Activated naive CD8-positive, alpha-beta T cell (primary cell): ENCODE data around the gene G6PD.

Source experiments
- H3K27ac Mint-ChIP-seq: one replicate; pipeline ENCODE4 v1.8.0; 2021; ENCODE audit warnings: mixed read lengths
- H3K27me3 Mint-ChIP-seq: one replicate; pipeline ENCODE4 v1.8.0; 2021; ENCODE audit warnings: mixed read lengths
- H3K36me3 Mint-ChIP-seq: one replicate; pipeline ENCODE4 v1.8.0; 2021; ENCODE audit warnings: mixed read lengths
- H3K4me1 Mint-ChIP-seq: one replicate; pipeline ENCODE4 v1.8.0; 2021; ENCODE audit warnings: low read depth, mixed read lengths
- H3K4me3 Mint-ChIP-seq: one replicate; pipeline ENCODE4 v1.8.0; 2021; ENCODE audit warnings: mild to moderate bottlenecking, mixed read lengths
- H3K9me3 Mint-ChIP-seq: one replicate; pipeline ENCODE4 v1.8.0; 2021; ENCODE audit warnings: low read depth, mixed read lengths

The G6PD gene

DNA sequence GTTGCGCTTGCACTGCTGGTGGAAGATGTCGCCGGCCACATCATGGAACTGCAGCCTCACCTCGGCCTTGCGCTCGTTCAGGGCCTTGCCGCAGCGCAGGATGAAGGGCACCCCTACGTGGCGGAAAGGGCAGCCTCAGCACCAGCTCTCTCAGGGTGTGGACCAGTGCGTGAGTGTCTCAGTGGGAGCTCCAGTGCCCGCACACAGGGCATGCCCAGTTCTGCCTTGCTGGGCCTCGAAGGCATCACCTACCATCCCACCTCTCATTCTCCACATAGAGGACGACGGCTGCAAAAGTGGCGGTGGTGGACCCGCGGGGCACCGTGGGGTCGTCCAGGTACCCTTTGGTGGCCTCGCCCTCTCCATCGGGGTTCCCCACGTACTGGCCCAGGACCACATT lies 14.0 kb downstream of the G6PD start:
- no peaks in the 10 kb centered on the region for H3K36me3 Mint-ChIP-seq
- H3K27me3 Mint-ChIP-seq = no peaks in the 10 kb centered on the region
- no peak overlapping the region for H3K4me3 Mint-ChIP-seq
- H3K4me1 Mint-ChIP-seq = peaks cover 2% of the 10 kb centered on the region
- H3K27ac Mint-ChIP-seq = no peak overlapping the region
- H3K9me3 Mint-ChIP-seq = no peaks in the 10 kb centered on the region

DNA sequence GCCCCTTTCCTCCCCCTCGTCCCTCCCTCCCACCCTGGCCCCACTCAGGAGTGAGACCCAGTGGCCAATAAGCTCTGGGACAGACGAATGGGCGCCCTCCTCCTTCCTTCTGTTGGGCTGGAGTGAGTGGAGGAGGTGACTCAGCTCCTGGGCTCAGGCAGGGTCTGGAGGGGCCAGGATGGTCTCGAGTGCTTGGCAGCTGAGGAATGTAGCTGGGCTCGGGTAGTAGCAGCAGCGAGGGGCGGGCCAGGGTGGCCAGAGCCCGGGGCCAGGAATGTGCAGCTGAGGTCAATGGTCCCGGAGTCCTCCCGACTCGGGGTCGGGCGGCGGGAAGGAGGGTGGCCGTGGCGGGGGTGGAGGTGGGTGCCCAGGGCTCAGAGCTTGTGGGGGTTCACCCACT lies 15.0 kb downstream of the G6PD start:
- H3K36me3 Mint-ChIP-seq = no peaks in the 10 kb centered on the region
- H3K4me3 Mint-ChIP-seq = no peak overlapping the region

DNA sequence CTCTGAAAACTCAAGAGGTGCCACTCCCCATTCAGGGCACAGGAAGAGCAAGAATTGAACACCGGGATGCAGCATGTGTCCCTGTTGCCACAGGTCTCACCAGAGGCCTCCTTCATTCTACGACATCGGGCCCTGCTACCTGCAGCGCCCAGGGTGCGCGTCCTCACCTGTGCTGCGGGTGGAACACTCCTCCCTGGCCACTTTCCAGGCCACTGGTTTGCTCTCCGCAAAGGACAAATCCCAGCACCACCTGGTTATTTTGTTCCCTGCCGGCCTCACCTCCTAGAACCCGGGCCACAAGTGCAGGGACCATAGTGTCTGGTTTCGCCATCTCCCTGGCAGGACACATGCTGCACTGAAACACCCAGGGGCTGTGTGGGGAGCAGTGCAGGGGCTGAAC lies 16.4 kb downstream of the G6PD start:
- Mint-ChIP-seq H3K4me1 (peaks cover 17% of the 10 kb centered on the region), H3K4me3 (no peak overlapping the region), H3K9me3 (no peaks in the 10 kb centered on the region), H3K36me3 (no peaks in the 10 kb centered on the region), H3K27me3 (no peaks in the 10 kb centered on the region), H3K27ac (peak overlapping the region; percentile 6)

More for the DNA sequence above, 15.0 kb downstream of the G6PD start:
- Mint-ChIP-seq H3K27me3 (no peaks in the 10 kb centered on the region), H3K27ac (no peak overlapping the region), H3K4me1 (peaks cover 8% of the 10 kb centered on the region), H3K9me3 (no peaks in the 10 kb centered on the region)

DNA sequence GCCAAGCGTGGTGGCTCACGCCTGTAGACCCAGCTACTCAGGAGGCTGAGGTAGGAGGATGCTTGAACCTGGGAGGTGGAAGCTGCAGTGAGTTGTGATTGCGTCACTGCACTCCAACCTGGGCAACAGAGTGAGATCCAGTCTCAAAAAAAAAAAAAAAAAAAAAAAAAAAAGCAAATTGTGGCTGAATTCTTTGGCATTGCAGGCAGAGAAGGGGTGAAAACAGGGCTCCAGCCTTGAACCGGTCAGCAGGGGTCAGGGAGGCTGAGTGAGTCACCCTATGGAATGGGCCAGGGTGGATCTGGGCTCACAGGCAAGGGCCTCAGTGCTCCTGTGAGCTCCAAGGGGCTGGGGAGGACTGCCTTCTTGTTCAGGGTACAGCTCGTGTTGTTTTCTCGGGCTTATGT lies 17.4 kb downstream of the G6PD start:
- no peak overlapping the region for H3K27ac Mint-ChIP-seq
- no peak overlapping the region for H3K4me3 Mint-ChIP-seq
- peaks cover 15% of the 10 kb centered on the region for H3K4me1 Mint-ChIP-seq
- H3K9me3 Mint-ChIP-seq = no peaks in the 10 kb centered on the region
- H3K27me3 Mint-ChIP-seq = no peaks in the 10 kb centered on the region
- no peaks in the 10 kb centered on the region for H3K36me3 Mint-ChIP-seq

DNA sequence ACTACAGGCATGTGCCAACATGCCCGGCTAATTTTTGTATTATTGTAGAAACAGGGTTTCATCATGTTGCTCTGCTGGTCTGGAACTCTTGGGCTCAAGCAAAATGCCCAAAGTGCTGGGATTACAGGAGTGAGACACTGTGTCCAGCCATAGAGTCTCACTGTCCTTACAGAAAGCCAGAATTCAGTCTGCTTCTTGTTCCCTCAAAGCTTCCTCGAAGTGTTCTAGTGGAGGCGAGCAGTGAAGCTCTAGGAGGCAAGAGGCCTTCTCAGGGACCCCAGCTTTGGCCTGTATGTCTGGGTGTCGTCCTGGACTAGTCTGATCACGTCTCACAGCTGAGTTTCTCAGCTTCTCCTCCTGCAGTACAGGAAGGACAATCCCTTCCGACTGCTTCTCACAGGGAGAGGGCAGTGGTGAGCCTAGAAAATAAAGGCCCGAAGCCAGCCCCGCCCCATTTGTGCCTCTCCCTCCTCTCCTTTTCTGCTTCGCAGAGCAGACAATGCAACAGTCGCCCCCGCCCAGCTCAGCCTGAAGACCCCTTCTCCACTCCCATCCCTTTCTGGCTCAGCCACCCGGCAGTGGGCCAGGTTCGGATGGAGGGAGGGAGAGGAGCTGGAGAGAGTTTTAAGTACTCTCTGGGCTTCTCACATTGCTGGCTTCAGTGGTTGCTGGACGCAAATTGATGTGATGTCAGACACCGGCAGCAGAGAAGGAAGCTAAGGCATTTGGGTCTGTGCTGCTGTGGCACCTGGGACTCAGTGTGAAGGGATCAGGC lies 19.6 kb downstream of the G6PD start:
- no peaks in the 10 kb centered on the region for H3K27me3 Mint-ChIP-seq
- H3K4me3 Mint-ChIP-seq = no peak overlapping the region
- no peaks in the 10 kb centered on the region for H3K9me3 Mint-ChIP-seq
- no peak overlapping the region for H3K27ac Mint-ChIP-seq
- no peaks in the 10 kb centered on the region for H3K36me3 Mint-ChIP-seq
- H3K4me1 Mint-ChIP-seq = peaks cover 15% of the 10 kb centered on the region

DNA sequence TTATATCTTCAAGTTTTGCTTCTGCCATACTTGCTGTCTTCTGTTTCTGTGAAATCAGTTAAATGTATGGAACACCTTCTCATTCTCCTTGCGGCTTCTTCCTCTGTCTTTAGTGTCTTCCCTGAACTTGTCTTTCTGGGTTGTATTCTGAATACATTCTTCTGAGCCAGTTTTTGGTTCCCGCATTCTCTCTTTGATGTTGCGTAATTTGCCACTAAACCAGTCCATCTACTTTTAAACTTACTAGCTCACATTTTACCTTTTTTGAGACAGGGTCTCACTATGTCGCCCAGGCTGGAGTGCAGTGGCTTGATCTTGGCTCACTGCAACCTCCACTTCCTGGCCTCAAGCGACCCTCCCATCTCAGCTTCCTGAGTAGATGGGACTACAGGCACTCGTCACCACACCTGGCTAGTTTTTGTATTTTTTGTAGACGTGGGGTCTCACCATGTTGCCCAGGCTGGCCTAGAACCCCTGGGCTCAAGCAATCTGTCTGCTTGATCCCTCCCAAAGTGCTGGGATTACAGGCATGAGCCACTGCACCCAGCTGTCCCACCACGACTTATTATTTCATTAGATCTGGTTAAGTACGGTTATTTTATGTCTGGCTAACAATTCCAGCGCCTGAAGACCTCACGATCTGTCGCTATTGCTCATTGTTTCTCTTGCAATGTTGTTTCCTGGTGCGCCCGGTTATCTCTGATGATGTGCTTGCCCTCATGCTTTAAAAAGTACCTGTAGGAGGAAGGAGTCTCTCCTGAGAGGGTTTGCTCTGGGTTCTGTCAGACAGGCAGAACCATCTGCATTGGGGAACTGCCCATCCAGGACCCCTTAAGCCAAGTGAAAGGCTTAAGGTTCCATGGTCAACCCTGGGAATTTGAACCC lies 20.8 kb downstream of the G6PD start:
- H3K36me3 Mint-ChIP-seq = no peaks in the 10 kb centered on the region
- H3K27me3 Mint-ChIP-seq = no peaks in the 10 kb centered on the region
- no peak overlapping the region for H3K27ac Mint-ChIP-seq
- no peaks in the 10 kb centered on the region for H3K9me3 Mint-ChIP-seq
- peak overlapping the region; percentile 25 for H3K4me3 Mint-ChIP-seq
- peaks cover 15% of the 10 kb centered on the region for H3K4me1 Mint-ChIP-seq

DNA sequence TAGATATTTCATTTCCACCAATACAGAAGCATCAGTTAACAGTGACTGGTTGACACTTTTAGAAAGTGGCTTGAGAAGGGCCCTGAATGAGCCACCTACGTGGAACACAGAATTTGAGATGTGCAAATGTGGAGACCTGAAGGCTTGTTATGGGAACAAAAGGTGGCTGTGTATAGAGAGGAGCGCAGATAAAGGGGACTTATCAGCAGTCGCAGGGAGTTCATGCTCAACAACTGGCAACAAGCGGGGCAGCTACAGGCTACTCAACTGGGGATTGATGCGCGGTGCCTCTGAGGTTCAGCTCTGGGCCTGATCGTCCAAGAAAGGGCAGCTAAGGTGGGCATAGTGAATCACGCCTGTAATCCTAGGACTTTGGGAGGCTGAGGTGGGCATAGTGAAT lies 27.3 kb downstream of the G6PD start:
- Mint-ChIP-seq H3K27ac (no peak overlapping the region), H3K9me3 (no peaks in the 10 kb centered on the region), H3K27me3 (no peaks in the 10 kb centered on the region), H3K36me3 (no peaks in the 10 kb centered on the region), H3K4me3 (no peak overlapping the region), H3K4me1 (peaks cover 9% of the 10 kb centered on the region)

DNA sequence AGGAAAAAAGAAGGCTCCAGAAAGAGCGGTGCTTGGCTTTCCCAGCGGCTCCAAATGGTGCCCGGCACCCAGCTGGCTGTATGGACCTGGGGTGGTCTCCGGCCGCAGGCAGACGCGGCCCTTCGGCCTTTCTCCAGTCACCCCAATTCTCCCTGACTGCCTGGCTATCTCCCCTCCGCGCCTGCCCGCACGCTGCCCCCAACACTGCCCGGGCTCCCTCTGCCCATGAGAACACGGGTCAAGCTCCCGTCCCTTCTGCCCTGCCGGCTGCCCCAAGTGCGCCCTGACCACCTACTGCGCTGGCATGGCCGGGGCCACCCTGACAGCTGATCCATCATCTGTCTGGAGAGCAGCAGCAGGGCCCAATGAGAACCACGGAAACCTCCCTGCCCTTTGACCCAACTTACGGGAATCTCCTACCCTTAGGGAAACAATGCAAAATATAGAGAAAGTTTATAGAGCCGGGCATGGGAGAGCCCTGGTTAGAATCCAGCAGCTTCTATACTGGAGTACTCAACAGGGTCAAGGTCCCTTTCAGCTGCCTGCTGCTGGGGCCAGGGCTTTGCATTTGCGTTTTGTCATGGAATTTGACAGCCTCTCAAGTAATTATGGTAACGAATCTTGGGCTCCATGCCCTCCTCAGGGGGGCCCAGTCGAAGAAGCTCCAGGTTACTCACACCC lies 29.4 kb downstream of the G6PD start:
- Mint-ChIP-seq H3K27me3 (no peaks in the 10 kb centered on the region), H3K36me3 (no peaks in the 10 kb centered on the region), H3K4me1 (peaks cover 17% of the 10 kb centered on the region), H3K9me3 (no peaks in the 10 kb centered on the region), H3K27ac (no peak overlapping the region), H3K4me3 (peak overlapping the region; percentile 32)

DNA sequence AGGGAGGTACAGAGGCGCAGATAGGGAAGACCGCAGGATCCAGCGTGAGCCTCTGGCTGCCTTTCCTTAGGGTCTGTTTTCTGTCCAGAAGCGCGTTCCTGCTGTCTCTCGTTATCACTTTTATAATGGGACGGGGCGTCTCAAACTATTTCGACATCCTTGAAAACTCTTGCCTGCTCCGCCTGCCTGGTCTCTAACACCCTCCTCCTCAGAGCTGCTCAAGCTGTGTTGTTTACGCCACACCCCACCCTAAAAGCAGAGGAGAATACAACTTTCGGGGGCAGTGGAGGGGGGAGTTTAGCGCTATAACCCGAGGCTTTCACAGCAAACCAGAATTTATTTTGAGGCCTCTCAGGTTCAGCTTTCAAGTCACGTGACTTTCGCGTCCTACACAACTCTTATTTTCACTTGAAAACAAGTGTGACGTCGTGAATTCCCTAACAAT lies 30.0 kb downstream of the G6PD start:
- H3K4me3 Mint-ChIP-seq = peak overlapping the region; percentile 79
- H3K27me3 Mint-ChIP-seq = no peaks in the 10 kb centered on the region
- no peaks in the 10 kb centered on the region for H3K9me3 Mint-ChIP-seq
- H3K4me1 Mint-ChIP-seq = peaks cover 20% of the 10 kb centered on the region
- H3K36me3 Mint-ChIP-seq = no peaks in the 10 kb centered on the region
- H3K27ac Mint-ChIP-seq = peak overlapping the region; percentile 78

DNA sequence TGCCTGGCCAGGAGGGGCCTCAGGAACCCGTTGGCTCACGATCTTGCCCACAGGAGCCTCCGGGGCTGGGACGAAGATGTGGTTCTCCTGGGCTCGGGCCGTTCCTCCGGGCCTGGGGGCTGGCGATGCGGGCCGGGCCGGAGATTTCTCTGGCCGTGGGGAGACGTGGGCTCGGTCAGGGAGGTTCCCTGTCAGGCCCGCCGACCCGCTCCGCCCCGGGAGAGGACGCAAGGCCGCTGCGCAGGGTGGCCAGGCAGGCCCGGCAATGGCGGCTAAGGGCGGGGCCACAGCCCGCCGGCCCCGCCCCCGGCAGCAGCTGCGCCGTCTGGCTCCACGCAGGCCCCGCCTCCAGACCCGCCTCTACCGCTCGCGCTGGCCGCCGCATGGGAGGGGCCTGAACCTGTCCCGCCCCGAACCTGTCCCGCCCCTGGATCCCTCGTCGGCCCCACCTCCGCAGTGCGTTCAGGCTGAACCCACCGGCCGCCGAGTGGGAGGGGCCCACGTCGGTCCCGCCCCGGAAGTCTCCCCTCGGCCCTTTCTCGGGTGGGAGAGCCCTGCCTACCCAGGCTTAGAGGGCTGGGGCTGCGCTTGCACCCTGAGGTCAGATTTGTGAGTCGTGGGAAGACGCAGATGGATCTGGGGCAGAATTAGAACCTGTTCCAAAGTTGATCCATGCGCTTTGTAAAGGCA lies 30.5 kb downstream of the G6PD start, which contains the start of gene FAM3A:
TSS of gene FAM3A (minus strand) at position 267 of the 690 bp plus-strand sequence. CDS start 460 bp downstream, outside the sequence.
- no peaks in the 10 kb centered on the region for H3K36me3 Mint-ChIP-seq
- peaks cover 23% of the 10 kb centered on the region for H3K4me1 Mint-ChIP-seq
- no peaks in the 10 kb centered on the region for H3K27me3 Mint-ChIP-seq
- H3K27ac Mint-ChIP-seq = peak within 1 kb of the TSS; percentile 88
- peak within 1 kb of the TSS; percentile 87 for H3K4me3 Mint-ChIP-seq
- H3K9me3 Mint-ChIP-seq = no peaks in the 10 kb centered on the region

DNA sequence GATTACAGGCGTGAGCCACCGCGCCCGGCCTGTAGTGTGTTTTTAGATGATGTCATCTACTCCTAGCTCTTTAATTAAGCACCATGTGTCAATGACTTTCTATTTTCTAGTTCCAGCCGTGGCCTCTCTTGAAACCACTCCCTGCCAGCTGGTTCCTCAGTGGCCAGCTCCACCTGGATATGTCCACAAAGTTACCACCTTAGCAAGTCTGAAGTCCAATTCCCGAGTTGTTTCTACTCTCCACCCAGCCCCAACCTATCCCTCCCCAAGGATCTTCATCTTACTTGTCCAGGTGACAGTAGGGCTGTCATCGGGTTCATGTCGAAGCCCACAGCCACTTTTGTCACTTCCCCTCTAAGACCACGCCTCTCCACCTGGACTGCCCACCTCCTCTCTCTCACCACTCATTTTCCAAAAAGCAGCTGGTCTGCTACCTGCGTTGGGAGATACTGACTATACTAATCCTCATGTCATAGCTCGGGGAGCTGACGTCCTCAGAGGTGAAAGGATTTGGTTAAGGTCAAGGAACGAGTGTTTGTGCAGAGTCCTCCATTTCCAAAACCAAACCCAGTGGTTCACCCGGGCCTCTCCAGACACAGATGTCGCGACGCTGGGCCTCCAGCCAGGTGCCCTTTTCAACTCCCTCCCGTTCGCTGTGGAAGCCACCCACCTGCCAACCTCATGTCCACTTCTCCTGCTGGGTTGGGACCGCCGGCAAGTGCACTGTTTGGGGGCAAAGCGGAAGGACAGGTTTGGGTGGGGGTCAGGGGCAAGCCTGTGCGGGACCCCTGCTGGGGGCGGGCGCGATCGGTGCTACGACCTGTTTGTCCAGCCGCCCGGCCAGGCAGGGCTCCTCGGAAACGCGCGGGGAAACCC lies 31.3 kb downstream of the G6PD start:
- peak overlapping the region; percentile 88 for H3K27ac Mint-ChIP-seq
- H3K9me3 Mint-ChIP-seq = no peaks in the 10 kb centered on the region
- peaks cover 28% of the 10 kb centered on the region for H3K4me1 Mint-ChIP-seq
- no peaks in the 10 kb centered on the region for H3K36me3 Mint-ChIP-seq
- peak overlapping the region; percentile 87 for H3K4me3 Mint-ChIP-seq
- no peaks in the 10 kb centered on the region for H3K27me3 Mint-ChIP-seq

DNA sequence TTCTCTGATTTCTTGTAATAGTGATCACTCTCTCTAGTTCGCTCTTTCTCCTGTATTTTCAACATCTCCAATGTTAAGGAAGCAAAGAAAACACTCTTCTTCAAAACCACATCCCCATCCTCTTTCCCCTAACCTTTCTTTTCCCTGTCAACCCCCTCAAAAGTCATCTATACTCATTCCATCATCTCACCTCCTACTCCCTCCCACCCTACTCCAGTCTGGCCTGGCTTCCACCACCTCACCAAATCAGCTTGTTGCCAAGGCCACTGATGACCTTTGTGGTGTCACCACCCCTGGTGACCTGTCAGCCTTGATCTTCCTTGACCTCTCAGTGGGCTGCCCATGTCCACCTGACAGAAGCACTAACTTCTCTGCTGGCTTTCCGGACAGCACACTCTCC lies 32.9 kb downstream of the G6PD start:
- peak overlapping the region; percentile 72 for H3K27ac Mint-ChIP-seq
- peak overlapping the region; percentile 51 for H3K4me3 Mint-ChIP-seq
- H3K9me3 Mint-ChIP-seq = no peaks in the 10 kb centered on the region
- H3K27me3 Mint-ChIP-seq = no peaks in the 10 kb centered on the region
- peaks cover 28% of the 10 kb centered on the region for H3K4me1 Mint-ChIP-seq
- H3K36me3 Mint-ChIP-seq = peaks cover 4% of the 10 kb centered on the region

DNA sequence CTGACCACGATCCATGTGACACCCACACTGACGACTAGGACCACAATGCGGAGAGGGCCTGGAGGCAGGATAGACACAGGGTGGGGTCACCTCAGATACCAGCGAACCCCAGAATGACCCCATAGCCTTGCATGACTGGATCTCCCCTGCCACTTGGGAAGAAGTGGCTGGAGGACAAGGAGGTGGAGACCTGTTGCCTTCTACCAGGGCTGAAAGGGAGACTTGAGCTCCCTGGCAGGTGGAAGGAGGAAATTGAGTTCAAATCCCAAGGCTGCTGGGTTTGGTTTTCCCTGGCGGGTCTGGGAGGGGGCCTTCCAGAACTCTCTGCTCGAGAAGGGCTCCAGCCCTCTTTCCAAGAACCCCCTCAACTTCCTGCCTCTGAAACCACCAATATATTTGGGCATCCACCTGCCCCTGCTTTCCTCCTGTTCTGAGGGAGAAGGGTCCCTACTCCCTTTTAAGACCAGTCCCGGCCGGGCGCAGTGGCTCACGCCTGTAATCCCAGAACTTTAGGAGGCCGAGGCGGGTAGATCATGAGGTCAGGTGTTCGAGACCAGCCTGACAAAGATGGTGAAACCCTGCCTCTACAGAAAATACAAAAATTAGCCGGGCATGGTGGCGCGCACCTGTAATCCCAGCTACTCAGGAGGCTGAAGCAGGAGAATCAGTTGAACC lies 33.6 kb downstream of the G6PD start:
- peaks cover 4% of the 10 kb centered on the region for H3K36me3 Mint-ChIP-seq
- no peak overlapping the region for H3K4me3 Mint-ChIP-seq
- no peaks in the 10 kb centered on the region for H3K9me3 Mint-ChIP-seq
- H3K27me3 Mint-ChIP-seq = no peaks in the 10 kb centered on the region
- H3K27ac Mint-ChIP-seq = no peak overlapping the region
- H3K4me1 Mint-ChIP-seq = peaks cover 28% of the 10 kb centered on the region
